Stomach (tissue), 9 donors: ENCODE data around the gene VPS13D. TPM values are rescaled to one million over a fixed set of nuclear protein-coding genes. Genes with fewer than 3 reads are reported as not detected.
A peak's percentile ranks its signal among the peaks of the same experiment; 100 is the strongest.

Experiments
- DNase-seq, 2 donors: peaks; one replicate each; pipeline versions ENCODE4 v3.0.0 to v3.0.0-alpha.2; 2013 to 2019
- H3K27ac ChIP-seq, 5 donors: fragments of 200-600 bp in 4 of 5; sonication (generic) in 4 of 5; one replicate each; pipeline ENCODE4 v1.5.1; 2013 to 2019; ENCODE audit warnings: mild to moderate bottlenecking in 1 of 5, moderate library complexity in 1 of 5
- H3K27me3 ChIP-seq, 3 donors: fragments of 200-600 bp; sonication (generic); one replicate each; pipeline ENCODE4 v1.5.1; 2017 to 2019; ENCODE audit warnings: mixed run types in 1 of 3
- H3K36me3 ChIP-seq, 4 donors: fragments of 200-600 bp; sonication (generic); 1 replicate in 3 of 4; 2 replicates in 1 of 4; pipeline ENCODE4 v1.5.1; 2016 to 2019
- H3K4me1 ChIP-seq, 4 donors: fragments of 200-600 bp; sonication (generic); one replicate each; pipeline ENCODE4 v1.5.1; 2016 to 2019
- H3K4me3 ChIP-seq, 4 donors: fragments of 200-600 bp; sonication (generic) in 3 of 4; one replicate each; pipeline ENCODE4 v1.5.1; 2016 to 2019; ENCODE audit warnings: mild to moderate bottlenecking in 1 of 4
- H3K9me3 ChIP-seq, 4 donors: fragments of 200-600 bp; sonication (generic); one replicate each; pipeline ENCODE4 v1.5.1; 2016 to 2019
- EP300 ChIP-seq: sonication (generic); formaldehyde crosslinking; IDR thresholded peaks from one replicate; pipeline ENCODE4 v1.6.1; 2017; ENCODE audit warnings: antibody characterized with exemption
- POLR2A ChIP-seq, 4 donors: fragments of 450-650 bp; IDR thresholded peaks; one replicate each; pipeline ENCODE4 v1.6.1; 2016; ENCODE audit warnings: antibody characterized with exemption in 4 of 4, control low read depth in 2 of 4, mild to moderate bottlenecking in 1 of 4, moderate library complexity in 1 of 4
- POLR2AphosphoS5 ChIP-seq, 3 donors: sonication (generic); formaldehyde crosslinking; IDR thresholded peaks; one replicate each; pipeline ENCODE4 v1.6.1; 2016; ENCODE audit warnings: antibody characterized with exemption in 3 of 3
- WGBS, 5 donors: extraction: QIAGEN DNeasy Blood & Tissue Kit in 3 of 5; methylation state at CpG; one replicate each; pipeline versions ENCODE4 v1.1.5 to v1.1.7; 2013 to 2018; 5-methylcytosine and 5-hydroxymethylcytosine counted together
- intact Hi-C: fragments of 100-400 bp; cut with DNase I; formaldehyde crosslinking; loops from one replicate; pipeline ENCODE4 v1.15.1; 2023; ENCODE audit warnings: low total_unique reads
- polyA plus RNA-seq, 3 donors: library from polyadenylated mRNA; stranded (reverse); fragments of 200-250 nt; gene quantifications; one replicate each; pipeline ENCODE4 v1.2.3, GENCODE V29; 2013
- total RNA-seq, 5 donors: library from RNA; depleted of rRNA; stranded (reverse); fragments of >200 nt; gene quantifications; one replicate each; pipeline versions ENCODE4 v1.1.0 to v1.2.3, GENCODE V29; 2014 to 2016
- TF ChIP-seq, protein P1 (sequence below), 7 experiments: fragments of 450-650 bp in 4 of 7; fragments of 200-600 bp in 3 of 7; sonication (generic) in 3 of 7; IDR thresholded peaks; one replicate each; pipeline ENCODE4 v1.5.1; 2016 to 2019; ENCODE audit warnings: antibody characterized with exemption in 7 of 7, control low read depth in 2 of 7, mild to moderate bottlenecking in 1 of 7
- donor health status: healthy with polysubstance abuse.
- donor health status: Bipolar disorder and iron deficiency.
- donor health status: healthy.

The VPS13D gene
- total and polyA plus RNA-seq, 8 donors: 6.7 to 106 (median 66.5) TPM

DNA sequence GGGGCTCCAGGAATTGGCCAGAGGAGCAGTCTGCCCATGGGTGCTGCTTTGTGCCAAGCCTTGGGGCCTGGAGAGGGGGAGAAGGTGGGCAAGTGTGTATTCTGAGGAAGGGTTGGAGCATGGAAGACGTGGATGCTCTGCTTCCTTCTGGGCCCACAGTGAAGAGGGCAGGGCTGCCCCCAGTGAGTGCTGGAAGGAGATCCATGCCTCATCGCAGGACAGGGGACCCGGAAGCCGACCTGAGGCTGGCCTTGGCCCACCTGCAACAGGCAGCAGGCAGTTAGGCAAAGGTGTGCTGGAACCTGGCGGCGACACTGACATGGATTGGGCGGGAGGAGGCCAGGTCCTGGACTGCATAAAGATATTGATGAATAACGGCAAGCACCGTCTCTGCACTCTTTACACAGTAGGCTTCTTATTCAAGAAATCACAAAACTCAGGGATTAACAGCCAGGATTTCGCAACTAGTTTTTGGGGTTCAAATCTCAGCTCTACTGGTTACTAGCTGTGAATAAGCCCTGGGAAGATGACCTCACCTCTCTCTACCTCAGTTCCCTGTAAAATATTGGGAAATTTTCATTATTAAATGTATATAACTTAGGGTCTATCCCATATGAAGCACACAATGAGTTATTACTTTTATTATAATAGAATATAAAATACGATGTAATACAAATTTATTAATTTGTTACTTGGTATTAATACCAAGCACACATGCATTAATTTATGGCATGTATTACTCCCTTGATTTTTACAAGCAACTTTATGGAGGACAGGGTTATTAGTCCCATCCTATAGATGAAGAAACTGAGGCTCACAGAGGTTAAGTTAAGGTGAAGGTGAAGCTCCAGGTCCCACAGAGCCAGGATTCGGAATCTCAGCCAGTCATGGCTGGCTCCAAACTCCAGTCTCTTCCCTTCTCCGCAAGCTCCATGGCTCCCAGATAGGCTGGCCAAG, 325.9 kb downstream of the VPS13D start:
- H3K4me1 ChIP-seq: peaks cover 0 to 42% (median 18%) of the 10 kb centered on the region in 4 donors
- no peaks in the 10 kb centered on the region for H3K9me3 ChIP-seq
- H3K27ac ChIP-seq: peak overlapping the region; percentile 27 to 86 (median 76)
- intact Hi-C loops: no loop called here
- no peaks in the 10 kb centered on the region for H3K27me3 ChIP-seq
- no peak for DNase-seq
- 87 to 93% (median 92%) methylated on average over 13 of the region's 13 CpGs for WGBS, 5 donors
- H3K4me3 ChIP-seq: no peak overlapping the region
- TF ChIP-seq, protein P1, sequence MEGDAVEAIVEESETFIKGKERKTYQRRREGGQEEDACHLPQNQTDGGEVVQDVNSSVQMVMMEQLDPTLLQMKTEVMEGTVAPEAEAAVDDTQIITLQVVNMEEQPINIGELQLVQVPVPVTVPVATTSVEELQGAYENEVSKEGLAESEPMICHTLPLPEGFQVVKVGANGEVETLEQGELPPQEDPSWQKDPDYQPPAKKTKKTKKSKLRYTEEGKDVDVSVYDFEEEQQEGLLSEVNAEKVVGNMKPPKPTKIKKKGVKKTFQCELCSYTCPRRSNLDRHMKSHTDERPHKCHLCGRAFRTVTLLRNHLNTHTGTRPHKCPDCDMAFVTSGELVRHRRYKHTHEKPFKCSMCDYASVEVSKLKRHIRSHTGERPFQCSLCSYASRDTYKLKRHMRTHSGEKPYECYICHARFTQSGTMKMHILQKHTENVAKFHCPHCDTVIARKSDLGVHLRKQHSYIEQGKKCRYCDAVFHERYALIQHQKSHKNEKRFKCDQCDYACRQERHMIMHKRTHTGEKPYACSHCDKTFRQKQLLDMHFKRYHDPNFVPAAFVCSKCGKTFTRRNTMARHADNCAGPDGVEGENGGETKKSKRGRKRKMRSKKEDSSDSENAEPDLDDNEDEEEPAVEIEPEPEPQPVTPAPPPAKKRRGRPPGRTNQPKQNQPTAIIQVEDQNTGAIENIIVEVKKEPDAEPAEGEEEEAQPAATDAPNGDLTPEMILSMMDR (IDR thresholded peaks at IDR 0.05): no peak
- TF ChIP-seq EP300: no peak
- no peak for TF ChIP-seq POLR2AphosphoS5 (IDR thresholded peaks at IDR 0.05)
- TF ChIP-seq POLR2A (IDR thresholded peaks at IDR 0.05): no peak
- no peaks in the 10 kb centered on the region for H3K36me3 ChIP-seq

DNA sequence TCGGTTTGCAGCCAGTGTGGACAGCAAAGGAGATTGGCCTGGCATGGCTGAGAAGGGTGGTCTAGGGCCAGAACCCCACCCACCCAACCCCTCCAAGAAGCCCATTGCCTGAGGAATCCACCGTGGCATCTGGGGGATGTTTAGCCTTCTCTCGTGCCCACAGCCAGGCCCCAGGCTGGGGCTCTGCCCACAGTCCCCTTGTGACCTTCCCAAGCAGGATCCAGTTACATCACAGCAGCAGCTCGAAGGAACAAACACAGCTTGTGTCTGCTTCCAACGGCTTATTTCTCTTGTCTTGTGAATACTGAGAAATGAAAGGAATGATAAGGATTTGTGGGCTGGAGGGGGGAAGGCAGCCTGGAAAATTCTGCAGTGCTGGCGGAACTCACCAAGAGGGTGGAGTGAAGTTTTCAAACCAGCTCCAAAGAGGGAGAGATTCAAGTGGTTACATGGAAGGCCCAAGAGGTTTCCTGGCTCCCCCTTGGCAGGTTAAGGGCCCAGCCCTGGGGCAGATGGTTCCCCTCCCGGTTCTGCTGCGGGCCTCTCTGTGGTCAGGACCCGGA, 326.6 kb downstream of the VPS13D start:
- Histone ChIP-seq H3K27ac (peak overlapping the region; percentile 27 to 86 (median 76)), H3K4me1 (peaks cover 0 to 42% (median 18%) of the 10 kb centered on the region in 4 donors), H3K4me3 (no peak overlapping the region), H3K27me3 (no peaks in the 10 kb centered on the region), H3K36me3 (no peaks in the 10 kb centered on the region), H3K9me3 (no peaks in the 10 kb centered on the region)
- peak in 1 of 2 donors; percentile 87 for DNase-seq
- no peak for TF ChIP-seq POLR2A (IDR thresholded peaks at IDR 0.05)
- TF ChIP-seq EP300: peak; percentile 65
- TF ChIP-seq, protein P1 (IDR thresholded peaks at IDR 0.05): no peak
- TF ChIP-seq POLR2AphosphoS5 (IDR thresholded peaks at IDR 0.05): peak; percentile 40 to 80 (median 64)
- 41 to 54% (median 49%) methylated on average over 8 to 9 of the region's 9 CpGs for WGBS, 5 donors
- intact Hi-C loops: no loop called here

GRCh38 chr1:12556957-12557935, 327.4 kb downstream of the VPS13D start:
- Histone ChIP-seq H3K36me3 (no peaks in the 10 kb centered on the region), H3K27ac (peak overlapping the region; percentile 12 to 86 (median 76))
- 81 to 93% (median 88%) methylated on average over 17 of the region's 17 CpGs for WGBS, 5 donors

More at GRCh38 chr1:12556957-12557935, 327.4 kb downstream of the VPS13D start:
- H3K4me3 ChIP-seq: no peak overlapping the region
- intact Hi-C loops: no loop called here
- DNase-seq: no peak
- TF ChIP-seq, protein P1 (IDR thresholded peaks at IDR 0.05): no peak
- TF ChIP-seq POLR2AphosphoS5 (IDR thresholded peaks at IDR 0.05) (no peak), POLR2A (IDR thresholded peaks at IDR 0.05) (no peak), EP300 (no peak)
- H3K9me3 ChIP-seq: peaks cover 0 to 3% (median 1%) of the 10 kb centered on the region in 4 donors
- H3K4me1 ChIP-seq: peaks cover 0 to 36% (median 18%) of the 10 kb centered on the region in 4 donors
- H3K27me3 ChIP-seq: no peaks in the 10 kb centered on the region
